DLD1 (cell line): ENCODE results near the gene MGMT.

ENCODE experiments used
- in situ Hi-C: cut with HindIII; loops from 2 replicates; pipeline ENCODE4 v1.10.0; 2017; ENCODE audit warnings: low sequenced_read_pairs

Gene MGMT

DNA sequence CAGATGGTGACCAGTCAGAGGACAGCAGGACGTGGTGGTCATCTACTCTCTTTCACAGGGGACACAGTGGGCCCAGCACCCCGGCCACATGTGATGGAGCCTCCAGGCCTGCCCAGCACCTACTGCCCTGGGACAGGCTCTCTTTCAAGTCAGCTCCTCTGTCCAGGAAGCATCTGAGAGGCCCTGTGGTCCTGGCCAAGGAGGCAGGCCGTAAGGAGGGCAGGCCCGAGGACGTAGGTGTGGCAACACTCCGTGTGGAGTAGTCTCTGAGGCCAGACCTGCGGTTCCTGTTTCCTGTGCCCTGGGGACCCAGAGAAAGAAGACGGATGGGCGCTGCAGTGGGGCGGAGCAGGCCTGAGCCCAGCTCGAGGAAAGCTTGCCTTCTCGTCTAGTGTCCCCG is 317.9 kb downstream of the MGMT start:
- in situ Hi-C loops = no loop called here

DNA sequence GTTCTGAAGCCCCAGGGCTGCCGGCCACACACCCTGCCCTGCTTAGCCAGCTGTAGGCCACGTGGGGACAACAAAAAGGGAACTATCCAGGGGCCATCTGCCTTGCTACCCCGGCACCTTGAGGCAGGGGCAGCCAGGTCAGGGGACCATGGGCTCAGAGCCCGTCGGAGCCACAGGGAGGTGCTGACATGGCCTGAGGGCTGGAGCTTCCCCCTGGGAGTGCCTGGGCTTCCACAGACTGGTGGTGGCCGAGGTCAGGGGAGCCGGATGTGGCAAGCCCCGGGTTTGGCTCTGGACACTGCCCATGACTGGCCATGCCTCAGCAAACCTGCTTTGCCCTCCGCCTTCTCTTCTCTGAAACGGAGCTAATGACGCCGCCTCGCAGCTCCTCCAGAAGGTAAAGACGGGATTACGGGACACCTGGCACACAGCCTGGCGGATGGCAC is 318.5 kb downstream of the MGMT start:
- in situ Hi-C loops = no loop called here

DNA sequence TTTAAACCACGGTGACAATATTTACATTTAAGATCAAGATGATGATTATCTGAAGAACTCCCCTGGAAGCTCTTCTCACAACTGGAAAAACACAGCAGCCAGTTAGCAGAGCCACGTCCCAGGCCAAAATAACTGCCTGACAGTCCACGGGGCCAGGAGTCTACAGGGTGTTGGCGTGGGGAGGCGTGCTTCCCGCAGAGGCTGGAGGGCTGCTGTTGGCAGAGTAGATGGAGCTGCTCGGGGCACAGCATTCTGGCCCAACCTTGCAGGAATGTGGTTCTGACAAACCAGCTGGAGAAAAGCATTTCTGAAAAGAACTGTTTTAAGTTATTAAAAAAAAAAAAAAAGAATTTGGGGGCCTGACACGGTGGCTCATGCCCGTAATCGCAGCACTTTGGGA is 319.2 kb downstream of the MGMT start:
- in situ Hi-C loops = no loop called here

DNA sequence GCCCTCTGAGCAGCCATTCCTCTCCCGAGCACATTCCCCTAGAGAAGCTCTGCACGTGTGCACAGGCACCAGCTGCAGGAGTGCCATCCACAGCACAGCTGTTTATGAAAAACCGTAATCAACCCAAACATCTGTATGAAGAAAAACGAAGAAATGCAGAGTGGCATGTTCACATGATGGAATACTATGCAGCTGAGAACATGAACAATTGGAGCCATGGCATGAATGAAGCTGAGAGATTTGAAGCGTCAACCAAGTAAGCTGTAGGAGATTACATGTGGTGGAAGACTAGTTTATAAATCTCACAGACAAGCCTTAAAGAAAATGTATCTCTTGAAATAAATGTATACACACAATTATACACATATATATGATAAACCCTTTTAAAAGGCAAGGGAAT is 320.5 kb downstream of the MGMT start:
- in situ Hi-C loops = no loop called here

DNA sequence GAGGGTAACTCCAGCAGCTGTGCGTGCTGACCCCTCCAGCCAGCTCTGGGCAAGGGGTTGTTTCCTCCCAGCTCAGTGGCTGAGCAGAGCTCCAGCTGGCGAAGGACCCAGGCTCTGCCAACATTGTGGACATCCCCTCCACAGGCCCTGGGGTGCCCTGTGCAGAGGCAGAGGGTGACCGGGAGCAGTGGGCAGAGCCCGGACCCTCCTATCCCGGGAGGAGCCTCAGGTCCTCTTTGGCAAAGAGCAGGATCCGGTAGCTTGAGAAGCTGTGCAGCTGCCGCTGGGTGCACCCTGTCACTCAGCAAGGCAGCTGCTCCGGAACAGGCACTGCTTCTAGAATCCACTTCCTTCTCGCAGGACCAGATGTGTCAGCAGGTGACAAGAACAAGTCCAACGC is 321.2 kb downstream of the MGMT start:
- in situ Hi-C loops = no loop called here

DNA sequence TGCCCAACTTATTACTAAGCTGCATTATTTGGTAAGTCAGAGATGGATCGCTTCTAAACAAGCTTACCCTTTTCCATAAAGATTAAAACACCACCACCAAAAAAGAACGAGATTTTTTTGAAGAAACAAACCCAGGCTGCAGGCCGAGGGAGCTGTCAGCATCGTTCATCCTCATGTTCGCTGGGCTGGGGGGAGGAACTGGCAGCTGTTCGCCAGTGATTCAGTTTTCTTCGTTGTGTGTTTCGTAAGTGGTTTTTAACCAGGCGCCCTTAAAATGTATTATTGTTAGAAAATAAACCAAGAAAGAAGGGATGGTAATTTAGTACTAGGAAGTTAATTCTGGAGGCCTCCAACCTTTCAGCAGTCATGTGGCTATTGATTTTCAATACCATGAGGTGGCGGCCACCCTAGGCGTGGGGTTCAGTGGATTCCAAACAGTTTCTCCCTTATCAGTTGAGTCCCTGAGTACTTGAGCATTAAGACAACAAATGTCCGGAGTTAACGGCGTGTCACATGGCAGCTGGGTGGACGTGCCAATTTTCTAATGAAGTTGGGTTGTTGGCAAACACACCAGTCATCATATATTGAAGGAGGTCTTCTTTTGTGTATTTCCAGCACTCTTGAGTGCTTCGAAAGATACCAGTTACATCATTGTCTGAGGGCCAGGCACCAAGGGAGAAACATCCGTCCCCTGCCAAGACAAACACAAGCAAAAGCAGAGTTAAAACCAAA is 323.8 kb downstream of the MGMT start:
- in situ Hi-C loops = no loop called here

DNA sequence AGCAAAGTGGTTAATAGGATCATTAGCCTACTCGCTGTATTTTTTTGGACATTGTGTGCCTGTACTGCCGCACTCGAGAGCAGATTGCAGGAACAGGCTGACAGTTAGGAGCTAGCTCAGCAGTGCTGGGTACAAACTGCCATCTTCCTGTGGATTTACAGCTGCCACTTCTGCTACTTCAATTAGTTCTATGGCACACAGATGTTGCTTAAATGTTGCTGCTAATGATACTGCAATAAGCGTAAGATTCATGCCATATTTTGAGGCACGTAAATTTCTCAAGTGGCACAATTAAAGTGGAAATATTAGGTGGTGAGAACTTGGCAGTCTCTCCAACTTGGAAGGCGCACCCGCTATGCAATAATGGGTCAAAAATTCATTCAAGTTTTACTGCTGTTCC is 325.1 kb downstream of the MGMT start:
- in situ Hi-C loops = no loop called here

DNA sequence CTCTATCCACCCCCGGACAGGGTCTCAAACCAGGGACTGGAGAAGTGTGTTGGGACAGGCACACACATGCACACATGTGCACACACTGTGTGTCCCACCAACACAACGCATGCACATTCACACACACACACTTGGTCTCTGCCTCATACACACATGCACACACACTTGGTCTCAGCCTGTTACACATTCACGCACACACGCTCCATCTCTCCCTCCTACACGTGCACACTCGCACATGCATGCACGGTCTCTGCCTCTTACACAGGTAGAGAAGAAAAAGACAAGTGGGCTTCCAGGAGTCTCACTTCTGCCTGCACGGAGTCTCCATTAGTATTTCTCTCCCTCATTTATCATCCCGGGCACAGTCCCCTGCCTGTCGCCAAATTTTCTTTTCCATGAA is 325.8 kb downstream of the MGMT start:
- in situ Hi-C loops = no loop called here

DNA sequence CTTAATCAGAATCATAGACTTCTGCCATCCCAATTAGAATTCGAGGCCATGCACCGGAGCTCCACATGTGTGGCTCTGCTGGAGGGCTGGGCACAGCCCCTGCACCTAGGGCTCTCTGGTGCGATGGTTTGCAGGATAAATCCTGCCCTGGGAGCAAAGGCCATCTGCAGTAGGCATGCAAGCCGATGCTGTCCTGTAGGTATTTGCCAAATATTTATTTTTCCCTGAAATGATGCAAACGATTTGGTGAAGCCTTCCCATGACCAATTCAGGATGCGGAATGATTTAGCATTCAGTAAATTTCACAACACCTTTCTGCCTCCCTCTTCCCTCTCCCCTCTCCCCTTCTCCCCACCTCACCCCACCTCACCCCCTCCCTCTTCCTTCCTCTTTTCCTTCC is 326.4 kb downstream of the MGMT start:
- in situ Hi-C loops = no loop called here

DNA sequence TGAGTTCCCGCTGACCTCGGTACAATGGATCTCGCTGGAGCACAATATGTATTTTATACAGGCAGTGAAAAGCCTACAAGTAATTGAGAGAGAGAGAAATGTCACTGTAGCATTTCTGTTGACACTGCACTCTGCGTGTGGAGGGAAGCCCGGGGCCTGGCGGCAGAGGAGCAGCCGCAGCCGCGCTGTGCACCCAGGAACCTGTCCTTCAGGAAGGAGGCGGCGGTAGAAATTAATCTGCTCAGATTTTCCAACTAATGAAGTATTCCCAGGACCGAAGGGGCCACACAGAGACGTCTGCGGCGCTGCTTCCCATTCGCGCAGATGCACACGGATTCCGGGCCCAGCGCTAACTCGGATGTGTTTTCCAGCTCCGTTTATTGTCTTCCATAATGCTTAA is 327.0 kb downstream of the MGMT start:
- in situ Hi-C loops = no loop called here

DNA sequence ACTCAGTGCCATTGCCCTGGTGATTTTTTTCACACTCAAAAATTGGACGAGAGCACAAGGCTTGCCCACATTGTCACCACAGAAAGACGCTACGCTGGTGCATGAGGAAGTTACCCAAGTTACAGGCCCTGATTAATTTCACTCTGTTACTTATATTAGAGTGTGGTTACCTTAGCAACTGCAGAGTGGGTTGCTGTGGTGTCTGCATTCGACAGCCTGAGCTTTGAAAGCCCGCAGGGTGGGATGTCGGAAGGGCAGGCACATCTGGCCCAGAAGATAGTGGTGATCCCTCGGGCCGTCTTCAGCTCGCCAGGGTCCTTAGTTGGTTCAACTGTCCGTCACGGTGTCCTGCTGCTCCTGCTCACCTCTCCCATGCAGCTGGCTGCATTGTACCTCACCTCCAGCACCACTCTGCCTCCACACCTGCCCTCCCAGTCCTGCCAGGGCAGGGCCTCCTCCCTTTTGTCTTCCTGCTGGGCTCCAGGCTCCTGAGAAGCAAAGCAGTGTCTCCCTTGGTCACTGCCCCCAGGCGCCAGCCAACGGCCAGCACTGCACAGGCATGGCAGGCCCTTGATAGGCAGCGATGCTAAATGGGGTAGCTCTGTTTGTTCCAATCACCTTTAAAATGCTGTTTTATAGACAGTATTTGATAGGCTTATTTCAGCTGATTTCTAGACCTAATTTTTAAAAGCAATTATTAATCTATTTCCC is 329.8 kb downstream of the MGMT start:
- in situ Hi-C loops = no loop called here

DNA sequence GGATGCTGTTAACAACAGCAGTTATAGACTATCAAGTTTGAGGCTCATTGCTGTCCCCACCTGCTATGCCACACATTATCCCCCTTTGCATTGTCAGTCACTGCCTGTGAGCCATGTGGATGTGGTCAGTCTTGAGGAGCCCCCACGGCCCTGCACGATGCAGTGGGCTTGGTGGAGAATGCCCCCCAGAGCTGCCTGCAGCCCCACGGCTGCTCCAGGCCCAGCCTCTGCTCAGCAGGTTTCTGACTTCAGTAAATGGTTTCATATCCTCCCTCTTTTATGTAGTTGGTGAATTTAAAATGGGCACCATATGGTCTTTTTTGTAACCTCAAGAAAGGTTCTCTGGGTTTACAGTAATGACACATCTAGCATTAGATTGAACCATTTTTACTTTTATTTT is 332.9 kb downstream of the MGMT start:
- in situ Hi-C loops = no loop called here

DNA sequence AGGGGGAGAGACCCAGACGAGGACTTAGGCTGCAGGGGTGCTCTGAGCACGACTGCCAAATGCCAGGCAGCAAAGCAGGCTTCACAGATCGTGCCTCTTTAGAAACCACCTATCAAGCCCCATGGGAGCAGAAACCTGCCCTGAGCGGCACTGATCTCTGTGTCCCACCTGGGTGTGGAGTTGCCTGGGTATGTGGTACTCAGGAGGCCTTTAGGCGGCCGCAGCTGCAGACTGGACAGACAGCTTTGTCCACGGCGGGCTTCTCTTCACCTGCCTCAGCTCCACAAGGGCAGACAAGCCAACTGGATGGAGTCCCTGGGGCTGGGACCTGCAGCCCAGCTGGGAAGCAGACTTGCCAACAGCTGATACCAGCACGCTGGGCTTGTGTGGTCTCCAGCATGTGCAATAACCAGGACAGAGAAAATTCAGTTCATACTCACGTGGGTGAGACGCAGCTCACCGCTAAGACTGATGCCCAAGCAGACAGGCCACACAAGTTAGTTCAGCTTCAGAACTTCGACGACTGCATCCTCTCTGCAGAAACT is 333.8 kb downstream of the MGMT start:
- in situ Hi-C loops = no loop called here

DNA sequence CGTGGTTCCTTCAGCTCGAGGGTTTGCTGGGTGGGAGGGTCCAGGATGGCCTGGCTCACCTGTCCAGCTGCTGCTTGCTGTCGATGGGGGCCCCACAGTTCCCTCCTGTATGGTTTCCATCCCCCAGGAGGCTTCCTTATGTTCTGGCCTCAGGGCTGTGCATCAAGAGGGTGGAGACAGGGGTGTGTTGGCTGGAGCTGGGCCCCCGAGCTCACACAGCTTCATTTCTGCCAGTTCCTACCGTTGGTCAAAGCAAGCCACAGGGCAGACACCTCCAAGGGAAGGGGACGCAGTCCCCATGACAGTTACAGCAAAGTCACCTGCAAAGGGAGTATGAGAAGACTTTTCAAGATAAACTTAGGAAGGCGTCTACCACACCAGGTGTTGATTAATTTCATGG is 340.2 kb downstream of the MGMT start:
- in situ Hi-C loops = no loop called here

DNA sequence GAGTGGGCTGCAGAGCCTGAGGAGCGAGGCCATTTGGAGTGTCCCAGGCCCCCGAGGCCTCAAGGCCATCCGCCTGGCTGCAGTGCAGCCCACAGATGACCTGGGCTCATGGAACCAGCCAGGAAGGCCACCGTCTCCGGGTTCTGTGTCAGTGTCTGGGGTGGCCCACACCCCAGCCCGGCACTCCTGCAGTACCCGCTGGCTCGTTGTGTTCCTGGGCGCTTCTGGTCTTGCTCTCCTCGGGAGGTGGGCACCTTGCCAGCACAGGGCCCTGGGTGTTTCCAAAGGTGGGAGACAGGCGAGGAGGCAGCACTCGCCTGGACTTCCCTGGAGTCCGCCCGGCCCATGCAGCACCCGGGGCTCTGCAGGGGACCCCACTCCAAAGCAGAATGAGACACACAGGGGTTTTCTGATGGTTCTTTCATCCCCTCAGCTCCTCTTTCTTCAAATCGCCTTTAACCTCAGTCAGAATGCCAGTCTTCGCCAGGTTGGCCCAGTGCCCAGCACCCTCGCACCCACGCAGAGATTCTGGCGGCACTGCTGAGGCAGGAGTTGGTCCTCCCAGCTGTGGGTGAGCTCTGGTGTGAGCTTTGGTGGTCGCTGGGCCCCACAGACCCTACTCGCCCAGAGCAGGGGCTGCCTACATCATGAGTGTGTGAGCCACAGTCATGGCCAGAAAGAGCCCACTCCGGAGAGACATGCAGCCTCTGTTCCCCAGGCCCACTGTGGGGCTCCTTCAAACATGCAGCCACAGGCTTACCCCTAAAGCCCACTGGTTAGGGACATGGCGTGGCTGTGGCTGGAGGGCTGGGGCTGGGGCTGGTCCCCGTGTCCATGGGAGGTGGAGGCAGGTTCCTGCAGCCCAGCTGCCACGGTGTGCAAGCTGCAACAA is 341.3 kb downstream of the MGMT start:
- in situ Hi-C loops = no loop called here

DNA sequence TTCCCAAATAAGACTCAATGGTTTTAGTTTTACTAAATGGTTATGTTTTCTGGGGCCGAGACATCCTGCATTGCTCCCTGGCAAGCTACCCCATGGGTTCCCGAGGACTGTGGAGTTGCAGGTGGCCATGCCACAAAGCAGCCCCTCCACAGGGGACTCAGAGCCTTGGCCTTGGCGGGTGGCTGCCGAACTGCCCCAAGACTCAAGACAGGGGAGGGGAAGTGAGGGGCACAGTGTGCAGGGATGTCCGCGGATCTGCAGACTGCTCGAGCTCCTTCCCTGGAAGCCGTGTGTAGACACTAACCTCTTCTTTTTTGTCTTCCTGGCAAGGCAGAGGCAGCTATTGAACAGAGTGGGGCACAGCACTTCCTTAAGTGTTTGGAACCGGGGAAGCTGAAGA is 342.4 kb downstream of the MGMT start:
- in situ Hi-C loops = no loop called here

DNA sequence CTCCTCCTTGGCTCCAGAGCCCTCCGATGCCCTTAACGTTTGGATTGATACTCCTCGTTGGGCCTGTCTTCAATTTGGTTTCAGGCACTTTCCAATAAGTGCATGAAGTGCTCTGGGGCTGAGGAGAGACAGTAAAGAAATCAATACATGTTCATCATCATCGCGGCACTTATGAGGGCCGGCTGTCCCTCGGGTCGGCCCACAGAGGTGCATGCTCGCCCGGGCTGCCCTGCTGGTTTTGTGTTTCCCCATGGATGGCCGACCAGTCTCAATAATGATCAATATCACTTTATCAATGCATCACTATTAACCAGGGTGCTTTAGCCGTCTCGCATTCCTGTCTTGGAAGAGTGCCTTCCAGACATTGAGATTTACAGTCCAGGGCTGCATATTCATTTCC is 342.8 kb downstream of the MGMT start:
- in situ Hi-C loops = no loop called here

DNA sequence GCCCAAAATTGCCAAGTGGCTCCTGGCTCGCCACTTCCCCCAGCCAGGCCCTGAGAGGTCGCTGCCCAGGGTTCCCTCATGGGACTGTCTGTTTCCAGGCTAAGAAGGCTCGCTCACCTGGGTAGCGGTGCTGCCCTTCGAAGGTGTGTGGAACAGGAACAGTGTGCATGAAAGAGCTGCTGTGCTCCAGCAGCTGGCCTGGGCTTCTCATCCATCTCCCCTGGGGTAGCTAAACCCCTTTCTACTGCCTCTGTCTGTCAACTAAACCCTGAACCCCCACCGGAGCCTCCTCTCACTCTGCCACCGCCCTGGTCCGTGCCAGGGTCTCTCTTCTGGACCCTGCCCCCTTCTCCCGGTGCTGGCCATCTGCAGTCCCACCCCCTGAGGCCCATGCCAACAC is 344.2 kb downstream of the MGMT start:
- in situ Hi-C loops = no loop called here

DNA sequence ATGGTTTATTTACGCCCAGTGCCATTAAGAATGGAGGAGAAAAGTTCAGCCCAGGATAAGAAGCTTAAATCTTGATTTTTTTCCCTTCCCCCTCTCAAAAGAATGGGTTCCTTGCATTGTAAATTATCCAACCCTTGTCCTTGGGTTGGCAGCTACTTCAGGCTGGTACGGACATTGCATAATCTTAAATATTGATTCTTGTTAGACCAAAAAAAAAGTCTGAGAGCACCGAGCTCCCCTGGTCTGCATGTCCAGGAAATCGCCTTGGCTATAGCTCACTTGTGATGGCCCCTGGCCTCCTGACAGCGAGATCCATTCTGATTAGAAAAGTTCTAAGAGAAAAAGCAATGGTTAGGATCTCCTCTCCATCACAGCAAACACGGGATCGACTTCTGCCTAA is 345.4 kb downstream of the MGMT start:
- in situ Hi-C loops = no loop called here

DNA sequence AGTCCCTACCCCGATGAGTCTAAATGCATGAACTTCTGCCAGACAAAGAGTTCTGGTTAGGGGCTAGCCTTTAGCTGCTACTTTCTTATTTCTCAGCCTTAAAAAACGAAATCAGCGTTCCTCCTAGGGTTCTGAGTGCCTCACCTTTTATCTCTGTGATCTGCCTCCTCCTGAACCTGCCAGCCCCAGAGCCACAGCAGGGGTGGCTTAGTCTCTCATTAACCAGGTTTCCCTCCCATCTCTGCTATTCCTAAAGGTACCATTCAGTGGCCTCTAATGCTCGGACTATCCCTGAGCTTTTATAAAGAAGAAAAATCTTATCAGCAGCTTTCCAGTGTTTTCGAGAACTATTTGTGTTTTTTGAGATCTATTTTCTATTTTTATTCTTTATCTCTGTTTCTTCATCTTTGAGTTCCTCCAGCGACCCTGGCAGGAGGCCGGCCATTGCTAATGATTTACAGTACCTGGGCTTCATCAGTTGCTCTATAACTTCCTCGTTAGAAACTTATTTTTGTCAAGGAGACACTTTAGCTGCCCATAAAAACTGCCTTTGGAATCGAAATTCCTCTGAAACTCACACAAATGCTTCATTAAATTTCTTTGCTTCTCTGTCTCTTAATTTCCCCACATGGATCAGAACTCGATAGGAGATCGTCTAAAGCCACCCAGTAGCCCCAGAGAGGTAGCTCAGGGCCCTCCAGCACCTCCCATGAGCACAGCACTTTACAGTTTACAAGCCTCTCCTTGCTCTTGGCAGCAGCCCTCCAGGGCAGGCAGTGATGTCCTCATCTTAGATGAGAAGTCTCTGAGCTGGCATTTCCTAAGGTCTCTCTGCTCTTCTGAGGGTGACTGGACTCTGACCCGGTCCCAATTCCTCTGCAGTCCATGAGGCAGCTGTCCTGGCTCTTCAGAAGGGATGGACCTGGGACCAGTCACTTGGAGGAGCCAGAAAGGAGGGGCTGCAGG is 347.9 kb downstream of the MGMT start:
- in situ Hi-C loops = no loop called here
